Hematopoietic multipotent progenitor cell (in vitro differentiated cells): Measurements from ENCODE around the gene SLC16A14. TPM values are rescaled to one million over a fixed set of nuclear protein-coding genes. Genes with fewer than 3 reads are reported as not detected.
"Not testable (repeated sequence)": the region's sequence is repeated elsewhere in the genome, so short reads cannot be mapped to it uniquely, and the experiment has no call there.

Source experiments
- DNase-seq, 3 donors: peaks; one replicate each; pipeline ENCODE4 v3.0.0-alpha.2; 2011 to 2015; ENCODE audit warnings: low read depth in 2 of 3, low spot score in 2 of 3
- total RNA-seq: library from RNA; depleted of rRNA; stranded (reverse); fragments of >200 nt; gene quantifications from one replicate; pipeline ENCODE4 v1.2.3, GENCODE V29; 2012

SLC16A14 gene
- total RNA-seq: 3.8 TPM

DNA sequence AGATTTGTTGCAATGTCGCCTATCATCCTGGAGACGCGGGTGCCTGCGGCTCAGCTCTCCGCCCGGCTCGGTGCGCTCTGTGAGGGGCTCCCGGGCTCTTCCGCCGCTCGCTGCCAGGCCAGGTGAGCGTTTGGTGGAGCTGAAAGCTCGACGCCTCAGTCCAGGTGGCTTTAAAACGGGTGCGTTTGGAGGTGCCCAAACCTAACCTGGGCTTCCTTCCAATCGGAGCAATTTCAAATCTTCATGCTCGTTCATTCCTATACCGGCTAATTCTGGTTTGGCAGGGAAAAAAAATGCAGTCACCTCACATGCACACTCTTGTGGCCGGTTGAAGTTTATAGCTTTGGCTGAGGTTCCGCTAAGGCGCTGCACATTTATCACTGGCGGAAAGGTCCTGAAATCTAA is at the start of gene SLC16A14:
TSS of gene SLC16A14 (minus strand) at position 274 of the 405 bp plus-strand sequence. CDS start 9,572 bp downstream, outside the sequence.
- DNase-seq: peak; percentile 4 to 83 (median 69)

DNA sequence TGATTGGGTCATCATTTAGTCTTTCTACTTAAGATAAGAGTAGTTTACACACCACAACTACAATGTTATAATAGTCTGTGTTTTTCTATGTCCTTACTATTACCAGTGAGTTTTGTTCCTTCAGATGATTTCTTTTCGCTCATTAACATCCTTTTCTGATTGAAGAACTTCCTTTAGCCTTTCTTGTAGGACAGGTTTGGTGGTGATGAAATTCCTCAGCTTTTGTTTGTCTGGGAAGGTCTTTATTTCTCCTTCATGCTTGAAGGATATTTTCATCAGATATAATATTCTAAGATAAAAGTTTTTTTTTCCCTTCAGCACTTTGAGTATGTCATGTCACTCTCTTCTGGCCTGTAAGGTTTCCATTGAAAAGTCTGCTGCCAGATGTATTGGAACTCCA is 38.0 kb upstream of the SLC16A14 start:
- DNase-seq: no peak

DNA sequence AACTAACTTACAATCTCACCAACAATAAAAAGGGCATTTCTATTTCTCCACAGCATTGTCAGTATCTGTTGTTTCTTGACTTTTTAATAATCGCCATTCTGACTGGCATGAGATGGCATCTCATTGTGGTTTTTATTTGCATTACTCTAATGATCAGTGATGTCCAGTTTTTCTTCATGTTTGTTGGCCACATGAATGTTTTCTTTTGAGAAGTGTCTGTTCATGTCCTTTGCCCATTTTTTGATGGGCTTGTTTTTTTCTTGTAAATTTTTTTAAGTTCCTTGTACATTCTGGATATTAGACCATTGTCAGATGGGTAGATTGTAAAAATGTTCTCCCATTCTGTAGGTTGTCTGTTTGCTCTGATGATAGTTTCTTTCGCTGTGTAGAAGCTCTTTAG is 33.2 kb upstream of the SLC16A14 start:
- not testable (repeated sequence) for DNase-seq

GRCh38 chr2:230097841-230098240 is 29.1 kb upstream of the SLC16A14 start:
- DNase-seq: no peak

- DNase-seq: no peak
Measured at GRCh38 chr2:230097424-230097823, 28.7 kb upstream of the SLC16A14 start.

GRCh38 chr2:230090967-230091366 is 22.2 kb upstream of the SLC16A14 start:
- DNase-seq: no peak

GRCh38 chr2:230085201-230085600 is 16.5 kb upstream of the SLC16A14 start:
- no peak for DNase-seq

DNA sequence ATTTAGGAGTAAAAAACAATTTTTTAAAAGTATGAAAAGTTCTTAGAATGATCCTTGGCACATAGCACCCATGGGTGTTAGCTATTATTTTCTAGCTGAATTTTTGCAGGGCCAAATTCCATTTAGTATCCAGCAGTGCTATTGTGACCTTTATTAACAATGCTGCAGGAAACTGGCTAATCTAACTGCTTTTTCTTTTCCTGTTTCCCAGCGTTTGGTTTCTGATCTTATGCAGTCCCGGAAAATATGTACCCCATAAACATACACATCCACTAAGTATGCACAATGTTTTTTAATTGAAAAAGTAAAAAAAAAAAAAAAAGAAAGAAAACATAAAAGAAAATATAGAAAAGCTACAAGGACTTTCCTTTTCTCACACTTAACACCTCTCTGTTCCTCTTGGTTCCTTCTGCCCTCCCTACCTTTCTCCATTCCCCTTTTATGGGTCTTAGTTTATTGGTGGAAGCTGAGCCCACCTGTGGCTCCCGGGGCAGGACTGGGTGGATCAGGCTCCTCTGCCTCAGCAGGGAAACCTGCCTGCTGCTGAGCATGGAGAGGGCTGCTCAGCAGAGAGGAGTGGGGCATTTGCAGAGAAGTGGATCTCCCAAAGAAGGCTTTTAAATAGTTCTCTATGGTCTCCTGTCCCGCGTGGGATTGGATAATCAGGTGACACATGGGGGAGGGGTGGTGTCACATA is 9.3 kb upstream of the SLC16A14 start:
- DNase-seq: no peak

DNA sequence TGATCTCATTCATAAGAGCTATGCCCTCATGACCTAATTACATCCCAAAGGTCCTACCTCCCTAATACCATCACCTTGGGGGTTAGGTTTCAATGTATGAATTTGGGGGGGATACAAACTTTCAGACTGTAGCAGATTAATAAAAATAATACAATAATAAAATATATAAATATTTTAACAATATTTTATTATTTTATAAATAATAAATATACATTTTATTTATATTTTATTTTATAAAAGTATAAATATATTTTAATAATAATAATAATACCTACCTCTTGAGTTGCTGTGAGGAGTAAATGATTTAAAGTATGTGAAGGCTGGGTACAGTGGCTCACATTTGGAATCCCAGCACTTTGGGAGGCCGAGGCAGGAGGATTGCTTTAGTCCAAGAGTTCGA is 8.1 kb upstream of the SLC16A14 start:
- no peak for DNase-seq

DNA sequence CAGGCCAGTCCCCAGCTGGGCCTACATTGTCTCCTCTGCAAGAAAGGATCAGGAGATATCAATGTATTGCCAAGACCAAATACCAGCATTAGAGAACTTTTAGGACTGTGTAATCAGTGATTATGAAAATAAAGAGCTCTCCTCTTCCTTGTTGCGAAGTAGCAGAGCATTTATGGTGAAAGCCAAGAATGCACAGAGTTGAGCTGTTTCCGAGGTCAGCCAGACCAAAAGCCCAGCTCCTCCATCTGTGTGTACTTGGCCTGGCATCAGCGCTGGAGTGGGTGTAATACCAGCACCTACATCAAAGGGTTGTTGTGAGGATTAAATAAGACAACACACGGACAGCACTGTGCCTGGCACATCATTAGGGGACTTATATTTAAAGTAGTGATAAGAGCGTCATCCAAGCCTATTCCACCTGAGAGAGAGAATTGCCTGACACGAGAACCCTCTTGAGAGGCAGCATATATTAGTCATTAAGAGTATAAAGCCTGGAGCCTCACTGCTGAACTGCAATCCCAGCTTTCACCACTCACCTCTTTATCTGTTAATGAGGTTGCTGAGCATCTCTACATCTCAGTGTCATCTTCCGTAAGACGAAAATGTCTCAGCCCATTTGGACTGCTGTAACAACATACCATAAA is 7.4 kb upstream of the SLC16A14 start:
- no peak for DNase-seq

DNA sequence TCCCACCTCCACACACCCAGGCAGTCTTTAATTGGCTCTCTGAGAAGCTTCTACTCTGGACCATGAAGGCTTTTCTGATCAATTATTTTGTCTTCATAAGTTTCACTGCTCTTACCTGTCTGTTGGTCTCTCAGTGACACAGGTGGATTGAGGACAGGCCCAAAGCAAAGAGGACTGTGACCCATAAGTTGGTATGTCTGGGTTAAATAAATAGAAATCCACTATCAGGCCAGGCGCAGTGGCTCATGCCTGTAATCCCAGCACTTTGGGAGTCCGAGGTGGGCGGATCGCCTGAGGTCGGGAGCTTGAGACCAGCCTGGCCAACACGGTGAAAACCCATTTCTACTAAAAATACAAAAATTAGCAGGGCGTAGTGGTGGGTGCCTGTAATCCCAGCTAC is 2.7 kb upstream of the SLC16A14 start:
- DNase-seq: no peak

DNA sequence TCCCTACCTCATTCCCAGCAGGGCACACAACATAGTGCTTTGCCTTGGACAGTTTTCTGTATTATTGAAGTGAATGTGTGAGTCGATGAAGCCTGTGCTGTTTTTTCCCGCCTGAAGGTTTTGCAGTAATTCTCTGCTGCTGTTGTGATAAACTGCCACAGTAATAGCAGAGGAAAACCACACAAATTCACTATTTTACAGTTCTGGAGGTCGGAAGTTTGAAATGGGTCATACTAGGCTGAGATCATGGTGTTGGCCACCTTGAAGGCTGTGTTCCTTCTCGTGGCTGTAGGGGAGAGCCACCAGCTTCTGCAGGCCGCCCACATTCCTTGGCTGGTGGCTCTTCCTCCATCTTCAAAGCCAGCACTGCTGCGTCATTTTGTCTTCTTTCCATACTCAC is 678 bp upstream of the SLC16A14 start:
- DNase-seq: no peak

- peak; percentile 10 to 71 (median 68) for DNase-seq
Measured at GRCh38 chr2:230068016-230068650, 591 bp downstream of the SLC16A14 start.

DNA sequence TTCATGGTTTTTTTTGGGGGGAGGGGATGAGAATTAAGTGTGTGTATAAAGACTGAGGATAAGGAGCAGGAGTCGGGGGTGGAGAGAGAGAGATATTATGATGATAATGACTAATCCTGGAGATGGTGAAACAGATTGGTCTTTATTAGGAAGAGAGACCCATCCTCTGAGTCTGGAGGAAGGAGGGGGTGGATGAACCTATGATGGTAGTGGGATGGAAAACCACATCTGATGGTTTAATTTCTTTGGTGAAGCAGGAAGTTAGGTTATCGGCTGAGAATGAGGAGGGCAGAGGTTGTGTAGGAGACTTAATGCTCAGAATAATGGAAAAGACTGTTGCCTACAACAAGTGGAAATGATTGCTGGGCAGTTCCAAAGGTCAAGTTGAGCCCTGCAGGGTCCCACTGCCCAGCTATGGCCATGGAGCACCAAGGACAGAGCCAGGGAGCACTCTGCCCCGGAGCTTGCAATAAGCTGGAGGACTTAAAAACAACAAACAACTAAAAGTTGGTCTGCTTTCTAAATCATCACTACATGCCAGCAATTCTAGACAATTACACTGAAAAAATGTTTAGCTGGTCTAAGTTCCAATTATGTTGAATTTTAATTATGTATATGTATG is 7.9 kb downstream of the SLC16A14 start:
- DNase-seq: no peak

DNA sequence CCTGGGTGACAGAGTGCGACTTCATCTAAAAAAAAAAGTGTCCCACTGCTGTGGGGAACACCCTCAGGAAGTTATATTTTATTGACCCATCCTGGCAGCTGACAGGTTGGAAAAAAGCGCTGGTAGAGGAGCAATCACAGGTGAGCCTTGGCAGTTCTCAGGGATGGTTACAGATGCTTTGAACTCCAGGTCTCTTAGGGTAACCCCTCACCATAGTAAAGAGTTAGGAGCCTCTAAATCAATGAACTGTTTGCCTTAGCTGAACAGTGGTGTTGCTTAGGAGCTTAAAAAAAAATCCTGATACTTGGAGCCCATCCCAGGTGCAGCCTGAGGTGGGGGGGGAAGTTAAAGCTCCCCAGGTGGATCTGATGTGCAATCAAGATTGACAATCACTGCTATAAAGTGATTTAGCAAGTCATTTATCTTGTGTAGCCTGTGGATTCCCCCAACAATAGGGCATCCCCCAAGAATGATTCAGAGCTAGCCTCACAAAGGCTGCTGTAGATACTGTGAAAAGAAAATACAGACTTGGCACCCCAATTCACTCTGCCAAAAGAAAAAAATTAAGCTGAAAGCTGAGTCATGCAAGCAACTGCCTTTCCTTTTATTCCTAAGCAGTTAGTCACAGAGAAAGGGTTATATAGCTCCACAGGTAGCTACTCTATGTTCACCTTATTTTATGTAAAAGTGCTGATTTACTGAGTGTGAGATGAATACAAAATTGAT is 14.8 kb downstream of the SLC16A14 start:
- DNase-seq: peak in 2 of 3 donors; percentile 68 to 73

DNA sequence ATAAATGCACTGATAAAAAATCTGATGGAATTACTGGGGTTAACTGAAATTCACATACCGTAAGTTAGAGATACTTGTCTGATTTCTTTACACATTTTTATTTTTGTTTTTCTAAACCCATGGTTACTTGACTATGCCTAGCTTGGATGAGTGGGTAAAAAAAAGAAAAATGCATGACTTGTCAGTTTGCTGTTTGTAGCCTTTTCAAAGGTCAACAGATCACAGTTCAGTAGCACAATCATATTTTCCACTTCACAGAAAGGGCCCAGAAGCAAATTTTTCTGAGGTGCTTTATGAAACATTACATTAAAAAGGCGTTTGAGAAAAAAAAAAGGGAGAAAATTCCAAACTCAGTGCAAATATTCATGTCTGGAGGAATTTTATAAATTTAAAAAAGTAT is 16.4 kb downstream of the SLC16A14 start:
- DNase-seq: peak in 1 of 3 donors; percentile 56

DNA sequence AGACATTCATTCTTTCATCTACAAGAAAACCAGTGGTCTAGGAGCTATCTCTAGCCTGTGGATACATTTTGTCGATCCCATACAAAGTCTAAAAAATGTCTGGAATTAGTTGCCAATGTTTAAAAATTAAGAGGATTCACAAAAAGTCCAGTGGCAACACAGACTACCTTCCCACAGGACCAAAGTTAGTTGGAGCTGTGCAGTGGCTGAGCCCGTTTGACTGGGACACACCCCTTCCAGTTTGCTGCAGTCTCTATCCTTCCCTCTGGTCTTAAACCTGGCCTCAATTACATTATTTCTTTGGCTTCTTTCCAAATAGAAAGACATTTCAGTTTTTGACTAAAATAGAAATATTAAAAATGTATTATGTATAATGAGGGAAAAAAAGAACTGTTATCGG is 18.6 kb downstream of the SLC16A14 start:
- no peak for DNase-seq

GRCh38 chr2:230048010-230048671 is 20.6 kb downstream of the SLC16A14 start:
- DNase-seq: no peak

DNA sequence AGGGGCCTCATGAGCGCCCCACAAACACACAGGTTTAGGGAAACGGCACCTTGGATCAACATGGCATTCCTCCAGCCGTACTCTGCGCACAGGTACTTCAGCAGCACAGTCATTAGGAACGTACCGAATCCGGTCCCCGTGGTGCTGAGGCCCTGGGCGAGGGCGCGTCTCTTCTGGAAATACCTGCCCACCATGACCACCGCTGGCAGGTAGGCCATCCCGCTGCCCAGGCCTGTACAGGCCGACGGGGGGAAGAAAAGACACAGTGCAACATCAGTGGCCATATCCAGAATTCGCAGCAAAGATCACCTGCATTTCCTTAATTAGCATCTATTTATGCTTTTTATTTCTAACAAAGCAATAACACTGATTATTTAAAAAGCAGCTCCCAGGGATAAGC is 22.2 kb downstream of the SLC16A14 start:
- no peak for DNase-seq

GRCh38 chr2:230043461-230043860 is 25.3 kb downstream of the SLC16A14 start:
- DNase-seq: no peak
